K562 (cell line): ENCODE measurements around the gene FMN2. TPM values are rescaled to one million over a fixed set of nuclear protein-coding genes. Genes with fewer than 3 reads are reported as not detected.

ENCODE experiments used
- ATAC-seq: fragments of 200-7000 bp; cut with Tn5 transposase; 3 replicates; pipeline ENCODE4 v1.9.1; 2020; ENCODE audit warnings: moderate library complexity
- BruUV-seq: library from RNA; stranded (reverse); fragments of 400-500 nt; replicated peaks from 2 replicates; lab custom pipeline; 2021; lab: Mats Ljungman, UMichigan
- CTCF ChIA-PET: fragments of 300-600 bp; formaldehyde crosslinking; extraction: SDS; loops from one replicate; lab custom pipeline; 2021; ENCODE audit warnings: low intra/inter-chr PET ratio; lab: Yijun Ruan, JAX
- POLR2A ChIA-PET: fragments of 300-600, 350-650 bp; sonication (Branson Sonifier 250); formaldehyde crosslinking; extraction: SDS; loops from one replicate; lab custom pipeline; 2021; ENCODE audit warnings: antibody characterized with exemption, inconsistent platforms; lab: Yijun Ruan, JAX
- DNase-seq, 4 experiments: peaks; one replicate each; pipeline versions ENCODE4 v3.0.0 to v3.0.0-alpha.2; 2011 to 2018; ENCODE audit warnings: low spot score in 3 of 4, mixed read lengths in 3 of 4; ENCODE audit errors: extremely low read depth in 1 of 4
- FAIRE-seq: peaks from 2 replicates; lab custom pipeline; 2011; peaks lifted over from hg19 to GRCh38; lab: Jason Lieb, UNC
- H2AFZ ChIP-seq: 2 replicates; pipeline ENCODE4 v1.6.0; 2011; ENCODE audit warnings: low read depth, low read length, control low read depth, inconsistent platforms
- H3K27ac ChIP-seq: fragments of 200-600 bp; 3 replicates; pipeline ENCODE4 v1.8.0; 2011; ENCODE audit warnings: low read depth, mild to moderate bottlenecking, control low read depth, inconsistent platforms, low read length, moderate library complexity, mixed read lengths; ENCODE audit errors: extremely low read depth
- H3K27me3 ChIP-seq, 2 experiments: fragments of 300-600 bp in 1 of 2; 2 replicates in 1 of 2; 3 replicates in 1 of 2; pipeline versions ENCODE4 v1.6.0 to v1.8.0; 2011; ENCODE audit warnings: inconsistent platforms in 2 of 2, low read length in 2 of 2, mild to moderate bottlenecking in 1 of 2, mixed read lengths in 1 of 2, moderate library complexity in 1 of 2; ENCODE audit not compliant: control insufficient read depth in 2 of 2, insufficient read depth in 2 of 2
- H3K36me3 ChIP-seq: fragments of 300-600 bp; 3 replicates; pipeline ENCODE4 v1.8.0; 2011; ENCODE audit warnings: mild to moderate bottlenecking, low read length, inconsistent platforms; ENCODE audit not compliant: control insufficient read depth, insufficient read depth
- H3K4me1 ChIP-seq, 2 experiments: fragments of 200-600 bp in 1 of 2; replicated peaks in 1 of 2; 2 replicates in 1 of 2; 3 replicates in 1 of 2; pipeline versions ENCODE4 v1.5.1 to v1.8.0; 2011; ENCODE audit warnings: inconsistent platforms in 2 of 2, low read length in 2 of 2, mild to moderate bottlenecking in 1 of 2, mixed read lengths in 1 of 2, moderate library complexity in 1 of 2; ENCODE audit not compliant: control insufficient read depth in 2 of 2, insufficient read depth in 2 of 2
- H3K4me2 ChIP-seq: 2 replicates; pipeline ENCODE4 v1.6.1; 2011; ENCODE audit warnings: low read length, control low read depth, inconsistent platforms, mixed read lengths; ENCODE audit not compliant: insufficient read depth
- H3K4me3 ChIP-seq: fragments of 200-600 bp; sonication (generic), shearing (Covaris generic); 2 replicates; pipeline ENCODE4 v1.5.1; 2016; ENCODE audit warnings: control low read depth, inconsistent platforms
- H3K79me2 ChIP-seq: fragments of 200-600 bp; 3 replicates; pipeline ENCODE4 v1.8.0; 2011; ENCODE audit warnings: low read length, inconsistent platforms; ENCODE audit not compliant: control insufficient read depth, insufficient read depth
- H3K9ac ChIP-seq, 2 experiments: 2 replicates each; pipeline versions ENCODE4 v1.6.0 to v1.6.1; 2011; ENCODE audit warnings: low read depth in 2 of 2, low read length in 2 of 2, control low read depth in 1 of 2, inconsistent platforms in 1 of 2, mild to moderate bottlenecking in 1 of 2, mixed read lengths in 1 of 2; ENCODE audit not compliant: insufficient read depth in 1 of 2
- H3K9me1 ChIP-seq: one replicate; pipeline ENCODE4 v1.6.0; 2011; ENCODE audit warnings: inconsistent platforms, mild to moderate bottlenecking, low read length, moderate library complexity; ENCODE audit not compliant: control insufficient read depth, insufficient read depth
- H3K9me3 ChIP-seq: replicated peaks from 2 replicates; pipeline ENCODE4 v1.5.1; 2011; ENCODE audit warnings: low read depth, low read length, inconsistent platforms; ENCODE audit not compliant: control insufficient read depth, insufficient read depth
- H4K20me1 ChIP-seq: replicated peaks from 2 replicates; pipeline ENCODE4 v1.6.1; 2011; ENCODE audit warnings: low read length, inconsistent platforms, mixed read lengths; ENCODE audit not compliant: control insufficient read depth, insufficient read depth
- CTBP1 ChIP-seq: fragments of 450-650 bp; IDR thresholded peaks from 2 replicates; pipeline ENCODE4 v1.6.1; 2016; ENCODE audit warnings: borderline replicate concordance
- E2F5 ChIP-seq: sonication (generic); formaldehyde crosslinking; IDR thresholded peaks from 2 replicates; pipeline ENCODE4 v1.8.0; 2022; ENCODE audit warnings: mild to moderate bottlenecking, missing genetic modification reagents
- HCFC1 ChIP-seq: IDR thresholded peaks from 2 replicates; pipeline ENCODE4 v1.6.1; 2012; ENCODE audit warnings: low read depth, low read length, improper control_type of control experiment
- PTRF ChIP-seq: fragments of 450-650 bp; IDR thresholded peaks from 2 replicates; pipeline ENCODE4 v1.6.1; 2016; ENCODE audit warnings: mild to moderate bottlenecking, missing genetic modification characterization, missing compliant biosample characterization
- TAL1 ChIP-seq: fragments of 450-650 bp; IDR thresholded peaks from 2 replicates; pipeline ENCODE4 v1.6.1; 2016; ENCODE audit warnings: mild to moderate bottlenecking
- TBP ChIP-seq: optimal IDR thresholded peaks from 2 replicates; pipeline ENCODE3; 2011; ENCODE audit warnings: low read depth, low read length, improper control_type of control experiment
- ZNF518B ChIP-seq: fragments of 250-450 bp; sonication (Bioruptor Pico); IDR thresholded peaks from 2 replicates; pipeline ENCODE4 v1.5.0; 2021; ENCODE audit warnings: mild to moderate bottlenecking, moderate library complexity
- WGBS: fragments of 100-300 bp; shearing (Covaris generic); methylation state at CpG from one replicate; pipeline ENCODE4 v1.1.6; 2016; ENCODE audit warnings: low coverage, mixed read lengths; ENCODE audit not compliant: insufficient coverage; ENCODE audit errors: missing lambda C conversion rate; 5-methylcytosine and 5-hydroxymethylcytosine counted together
- in situ Hi-C: fragments of 300-500 bp; cut with MboI; formaldehyde crosslinking; loops from 4 replicates; pipeline ENCODE4 v1.15.0; 2018; ENCODE audit warnings: inconsistent platforms, mixed read lengths
- intact Hi-C: fragments of 100-400 bp; cut with micrococcal nuclease; formaldehyde crosslinking; loops from 2 replicates; pipeline ENCODE4 v1.14.2; 2022
- polyA plus RNA-seq, 8 experiments: library from polyadenylated mRNA; depleted of rRNA in 4 of 8; stranded (reverse) in 5 of 8; unstranded in 3 of 8; fragments of >200 nt; fragmentation: Nextera tagmentation in 2 of 8; fragmentation: Illumina TruSeq in 1 of 8; extraction: Ambion mirVana in 2 of 8; extraction: Trizol in 1 of 8; gene quantifications; 2 replicates each; pipeline versions ENCODE4 v1.2.1 to v1.2.3, GENCODE V29; 2011 to 2014; ENCODE audit warnings: inconsistent platforms in 1 of 8, missing spikeins in 1 of 8
- total RNA-seq, 7 experiments: library from RNA; depleted of rRNA in 6 of 7; stranded (reverse); fragments of >200 nt in 6 of 7; fragmentation: Illumina TruSeq in 2 of 7; extraction: Trizol in 2 of 7; gene quantifications; 2 replicates each; pipeline versions ENCODE4 v1.2.1 to v1.2.3, GENCODE V29; 2011 to 2021; ENCODE audit warnings: low replicate concordance in 1 of 7

Gene FMN2
- total and polyA plus RNA-seq, 9 of the 15 experiments (the other 6 are each of a cell fraction or from before 2014, with no cell fraction given) = 0.15 to 0.45 (median 0.16) TPM; not detected in 3

- DNase-seq (no peak), ATAC-seq (no peak), FAIRE-seq (no peak)
- no peaks in the 10 kb centered on the region for H3K36me3 ChIP-seq
- H4K20me1 ChIP-seq = no peaks in the 10 kb centered on the region
- no peak overlapping the region for H3K4me3 ChIP-seq
- intact Hi-C loops = no loop called here
- no peak overlapping the region for H2AFZ ChIP-seq
- H3K4me1 ChIP-seq = no peaks in the 10 kb centered on the region
- ChIA-PET CTCF (no interaction called here), POLR2A (no interaction called here)
- no peak for TF ChIP-seq ZNF518B (CRISPR knock-in tag)
- TF ChIP-seq HCFC1 = no peak
- no peak for TF ChIP-seq TBP
- no peak for TF ChIP-seq TAL1
- no peak for TF ChIP-seq PTRF (tag)
- TF ChIP-seq E2F5 (CRISPR knock-in tag) = no peak
- TF ChIP-seq CTBP1 = no peak
- H3K9ac ChIP-seq = no peak overlapping the region
- no TSS peak for BruUV-seq
- no peaks in the 10 kb centered on the region for H3K9me1 ChIP-seq
- 4% methylated on average over 6 of the region's 6 CpGs for WGBS
- no peaks in the 10 kb centered on the region; the same call in 1 of the 2 replicates for H3K9me3 ChIP-seq
- no peaks in the 10 kb centered on the region for H3K27me3 ChIP-seq
- in situ Hi-C loops = no loop called here
- no peak overlapping the region for H3K4me2 ChIP-seq
- H3K79me2 ChIP-seq = no peaks in the 10 kb centered on the region
- H3K27ac ChIP-seq = no peak overlapping the region
Measured at GRCh38 chr1:240341365-240342250, 249.9 kb downstream of the FMN2 start.
